ENCODE data around the gene NIPAL4. TPM values are rescaled to one million over a fixed set of nuclear protein-coding genes. Genes with fewer than 3 reads are reported as not detected.

The NIPAL4 gene
- total RNA-seq, 2 experiments from 2014 or later = not detected

DNA sequence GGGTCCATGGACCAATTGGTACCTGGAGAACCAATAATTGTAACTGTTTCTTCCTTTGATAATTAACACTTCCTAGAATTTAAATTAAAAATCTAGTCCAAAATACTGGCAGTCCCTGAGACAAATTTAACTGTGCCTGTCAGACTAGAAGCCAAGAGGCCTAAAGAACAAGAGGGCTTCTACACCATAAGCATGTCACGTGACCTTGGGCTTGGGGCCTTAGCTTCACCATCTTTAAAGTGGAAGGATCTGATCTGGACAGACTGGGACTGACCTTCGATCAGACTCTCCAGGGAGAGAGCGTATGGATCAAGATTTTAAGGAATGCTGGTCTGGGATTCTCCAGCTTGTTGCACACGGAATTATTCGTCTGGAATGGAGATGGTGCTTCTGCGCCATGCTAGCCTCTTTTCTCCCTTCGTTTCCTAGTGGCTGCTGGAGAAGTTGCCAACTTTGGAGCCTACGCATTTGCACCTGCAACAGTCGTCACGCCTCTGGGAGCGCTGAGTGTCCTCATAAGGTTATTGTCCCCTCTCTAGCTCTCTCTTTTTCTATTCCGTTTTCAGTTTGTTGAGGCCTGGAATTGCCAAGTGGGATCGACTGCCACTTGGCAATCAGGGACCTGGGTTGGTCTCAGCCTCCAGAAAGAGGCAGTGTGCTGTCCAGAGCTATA, 8.4 kb downstream of the NIPAL4 start:
- TF ChIP-seq, protein P1, sequence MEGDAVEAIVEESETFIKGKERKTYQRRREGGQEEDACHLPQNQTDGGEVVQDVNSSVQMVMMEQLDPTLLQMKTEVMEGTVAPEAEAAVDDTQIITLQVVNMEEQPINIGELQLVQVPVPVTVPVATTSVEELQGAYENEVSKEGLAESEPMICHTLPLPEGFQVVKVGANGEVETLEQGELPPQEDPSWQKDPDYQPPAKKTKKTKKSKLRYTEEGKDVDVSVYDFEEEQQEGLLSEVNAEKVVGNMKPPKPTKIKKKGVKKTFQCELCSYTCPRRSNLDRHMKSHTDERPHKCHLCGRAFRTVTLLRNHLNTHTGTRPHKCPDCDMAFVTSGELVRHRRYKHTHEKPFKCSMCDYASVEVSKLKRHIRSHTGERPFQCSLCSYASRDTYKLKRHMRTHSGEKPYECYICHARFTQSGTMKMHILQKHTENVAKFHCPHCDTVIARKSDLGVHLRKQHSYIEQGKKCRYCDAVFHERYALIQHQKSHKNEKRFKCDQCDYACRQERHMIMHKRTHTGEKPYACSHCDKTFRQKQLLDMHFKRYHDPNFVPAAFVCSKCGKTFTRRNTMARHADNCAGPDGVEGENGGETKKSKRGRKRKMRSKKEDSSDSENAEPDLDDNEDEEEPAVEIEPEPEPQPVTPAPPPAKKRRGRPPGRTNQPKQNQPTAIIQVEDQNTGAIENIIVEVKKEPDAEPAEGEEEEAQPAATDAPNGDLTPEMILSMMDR (conservative IDR thresholded peaks at IDR 0.05; ENCODE audit: low read length) = no peak
- no peak for TF ChIP-seq EZH2phosphoT487 (IDR thresholded peaks at IDR 0.05; ENCODE audit: borderline replicate concordance, low read depth, low read length)
- Histone ChIP-seq H3K4me1 (ENCODE audit: insufficient read depth, low read length, poor library complexity, severe bottlenecking) (no peaks in the 10 kb centered on the region), H2AFZ (ENCODE audit: low read length) (no peak overlapping the region), H3K9me2 (ENCODE audit: insufficient read depth, low read length) (no peaks in the 10 kb centered on the region), H3K9me3 (ENCODE audit: low read length) (no peaks in the 10 kb centered on the region), H3K4me2 (ENCODE audit: low read length) (no peak overlapping the region), H3K36me3 (ENCODE audit: insufficient read depth, low read length) (no peaks in the 10 kb centered on the region), H3K27ac (ENCODE audit: low read depth, low read length, poor library complexity, severe bottlenecking) (no peak overlapping the region), H4K20me1 (ENCODE audit: insufficient read depth, low read length) (no peaks in the 10 kb centered on the region), H3K79me2 (ENCODE audit: insufficient read depth, low read depth, low read length) (no peaks in the 10 kb centered on the region), H3K4me3 (ENCODE audit: low read depth, low read length, poor library complexity, severe bottlenecking) (no peak overlapping the region)
- intact Hi-C loops (cut with micrococcal nuclease; ENCODE audit: unreplicated experiment) = no loop called here
- BruUV-seq (replicated peaks) = no TSS peak
- DNase-seq (ENCODE audit: low spot score) = no peak
- ChIA-PET CTCF (ENCODE audit: unreplicated experiment) (no interaction called here), POLR2A (interaction anchor here (0.6 to 1.6 kb wide), 5 partner anchors 10 to 35 kb away, joined by 3 to 5 read pairs (median 4); no protein-coding TSS in a partner anchor)

DNA sequence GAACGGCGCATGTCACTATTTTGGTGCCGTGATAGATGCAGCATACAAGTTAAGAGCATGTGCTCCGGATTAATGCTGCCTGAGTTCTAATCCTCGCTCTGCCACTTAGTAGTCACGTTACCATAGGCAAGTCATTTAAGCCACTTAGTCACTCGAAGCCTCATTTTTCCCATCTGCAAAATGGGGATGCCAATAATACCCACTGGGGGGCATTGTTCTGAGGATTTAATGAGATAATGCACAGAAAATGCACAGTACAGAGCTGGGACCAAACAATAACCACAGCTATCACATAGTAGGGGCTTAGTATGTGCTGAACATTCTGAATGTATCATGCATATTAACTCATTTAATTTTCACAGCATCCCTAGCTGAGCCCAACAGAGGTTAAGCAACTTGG, 9.1 kb downstream of the NIPAL4 start:
- H3K4me3 ChIP-seq (ENCODE audit: low read depth, low read length, poor library complexity, severe bottlenecking) = no peak overlapping the region
- no peak overlapping the region for H2AFZ ChIP-seq (ENCODE audit: low read length)
- H3K27ac ChIP-seq (ENCODE audit: low read depth, low read length, poor library complexity, severe bottlenecking) = no peak overlapping the region
- ChIA-PET POLR2A (interaction anchor here (0.8 to 1.6 kb wide), 5 partner anchors 12 to 104 kb away, joined by 3 to 5 read pairs (median 4); no protein-coding TSS in a partner anchor), CTCF (ENCODE audit: unreplicated experiment) (interaction anchor here (1.1 to 1.5 kb wide), 3 partner anchors 11 to 274 kb away, joined by 3 to 10 read pairs (median 4); no protein-coding TSS in a partner anchor)
- intact Hi-C loops (cut with micrococcal nuclease; ENCODE audit: unreplicated experiment) = no loop called here
- H3K79me2 ChIP-seq (ENCODE audit: insufficient read depth, low read depth, low read length) = no peaks in the 10 kb centered on the region
- no peaks in the 10 kb centered on the region for H3K9me2 ChIP-seq (ENCODE audit: insufficient read depth, low read length)
- TF ChIP-seq EZH2phosphoT487 (IDR thresholded peaks at IDR 0.05; ENCODE audit: borderline replicate concordance, low read depth, low read length) = no peak
- TF ChIP-seq, protein P1 (conservative IDR thresholded peaks at IDR 0.05; ENCODE audit: low read length) = peak; percentile 68
- DNase-seq (ENCODE audit: low spot score) = no peak
- no peak overlapping the region for H3K4me2 ChIP-seq (ENCODE audit: low read length)
- no peaks in the 10 kb centered on the region for H3K9me3 ChIP-seq (ENCODE audit: low read length)
- no peaks in the 10 kb centered on the region for H3K36me3 ChIP-seq (ENCODE audit: insufficient read depth, low read length)
- no peaks in the 10 kb centered on the region for H4K20me1 ChIP-seq (ENCODE audit: insufficient read depth, low read length)
- H3K4me1 ChIP-seq (ENCODE audit: insufficient read depth, low read length, poor library complexity, severe bottlenecking) = no peaks in the 10 kb centered on the region
- BruUV-seq (replicated peaks) = no TSS peak

DNA sequence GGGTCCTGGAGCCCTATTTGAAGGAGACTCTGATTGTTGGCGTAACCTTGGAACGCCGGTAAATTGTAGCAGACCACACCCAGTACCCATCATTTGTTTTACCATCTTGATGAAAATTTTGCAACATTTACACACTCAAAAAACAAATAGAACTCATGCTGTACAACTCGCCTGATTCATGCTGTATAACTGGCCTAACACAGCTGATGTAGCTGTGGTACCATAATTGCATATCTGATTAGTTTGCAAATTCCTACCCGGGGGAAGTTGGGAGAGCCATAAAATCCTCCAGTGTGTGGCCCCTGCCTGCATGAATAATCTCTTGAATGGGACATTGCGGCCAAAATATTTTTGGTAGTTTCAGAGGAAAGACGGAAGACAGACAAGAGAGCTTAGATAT, 9.7 kb downstream of the NIPAL4 start:
- Histone ChIP-seq H3K4me2 (ENCODE audit: low read length) (no peak overlapping the region), H2AFZ (ENCODE audit: low read length) (no peak overlapping the region), H3K9me2 (ENCODE audit: insufficient read depth, low read length) (no peaks in the 10 kb centered on the region), H3K27ac (ENCODE audit: low read depth, low read length, poor library complexity, severe bottlenecking) (no peak overlapping the region), H3K9me3 (ENCODE audit: low read length) (no peaks in the 10 kb centered on the region), H3K4me3 (ENCODE audit: low read depth, low read length, poor library complexity, severe bottlenecking) (no peak overlapping the region), H3K4me1 (ENCODE audit: insufficient read depth, low read length, poor library complexity, severe bottlenecking) (no peaks in the 10 kb centered on the region), H3K79me2 (ENCODE audit: insufficient read depth, low read depth, low read length) (no peaks in the 10 kb centered on the region), H4K20me1 (ENCODE audit: insufficient read depth, low read length) (no peaks in the 10 kb centered on the region), H3K36me3 (ENCODE audit: insufficient read depth, low read length) (no peaks in the 10 kb centered on the region)
- TF ChIP-seq, protein P1 (conservative IDR thresholded peaks at IDR 0.05; ENCODE audit: low read length) = no peak
- TF ChIP-seq EZH2phosphoT487 (IDR thresholded peaks at IDR 0.05; ENCODE audit: borderline replicate concordance, low read depth, low read length) = no peak
- no peak for DNase-seq (ENCODE audit: low spot score)
- POLR2A ChIA-PET = interaction anchor here (0.6 to 1.3 kb wide), 5 partner anchors 11 to 1940 kb away, joined by 3 to 4 read pairs (median 3); no protein-coding TSS in a partner anchor
- CTCF ChIA-PET (ENCODE audit: unreplicated experiment) = interaction anchor here (1.1 to 1.5 kb wide), 3 partner anchors 10 to 273 kb away, joined by 3 to 10 read pairs (median 4); no protein-coding TSS in a partner anchor
- BruUV-seq (replicated peaks) = no TSS peak
- intact Hi-C loops (cut with micrococcal nuclease; ENCODE audit: unreplicated experiment) = no loop called here

Data from OCI-LY7 (cell line).